ENCODE measurements around the gene COL6A5. TPM values are rescaled to one million over a fixed set of nuclear protein-coding genes. Genes with fewer than 3 reads are reported as not detected.

COL6A5 gene
- total RNA-seq, 1 experiment from 2014 or later, result 0.04 TPM

DNA sequence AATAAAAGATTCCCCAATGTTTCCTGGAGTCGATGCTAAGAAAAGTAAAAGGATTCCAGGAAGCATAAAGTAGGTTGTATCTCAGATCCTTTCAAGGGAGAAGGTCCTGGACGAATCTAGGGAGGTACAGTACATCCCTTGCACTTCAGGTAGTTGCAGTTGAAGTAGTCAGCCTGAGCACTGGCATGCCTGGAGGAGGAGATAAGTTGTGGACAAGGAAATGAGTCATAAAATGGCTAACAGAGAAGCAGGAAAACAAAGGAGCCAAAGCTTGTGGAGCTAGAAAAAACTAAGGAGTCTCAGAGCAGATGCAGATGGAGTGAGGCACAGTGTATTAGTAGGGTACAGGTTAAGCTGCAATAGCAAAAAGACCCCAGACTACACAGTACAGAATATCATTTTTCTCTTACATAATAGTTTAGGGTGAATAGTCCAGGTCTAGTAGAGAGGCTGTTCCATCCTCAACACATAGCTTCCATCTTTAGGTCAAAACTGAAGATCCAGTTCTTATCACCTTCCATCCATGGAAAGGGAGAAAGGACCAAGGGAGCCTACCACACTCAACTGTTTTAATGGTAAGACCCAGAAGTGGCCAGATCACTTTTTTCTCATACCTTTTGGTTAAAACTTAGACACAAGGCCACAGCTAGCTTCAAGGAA, 41.3 kb downstream of the COL6A5 start:
- Mint-ChIP-seq H3K9me3 (no peaks in the 10 kb centered on the region), H3K4me1 (no peaks in the 10 kb centered on the region), H3K27me3 (ENCODE audit: low read depth) (no peaks in the 10 kb centered on the region), H3K27ac (no peak overlapping the region), H3K36me3 (ENCODE audit: insufficient read depth in 1 of 3, low read depth in 3 of 3) (no peaks in the 10 kb centered on the region), H3K4me3 (no peak overlapping the region)
- Histone ChIP-seq H2BK20ac (ENCODE audit: low read depth, low read length, poor library complexity, severe bottlenecking) (no peak overlapping the region), H2BK12ac (ENCODE audit: insufficient read length, low read depth, low read length) (no peak overlapping the region), H3K14ac (ENCODE audit: insufficient read depth, low read length) (no peak overlapping the region), H4K91ac (ENCODE audit: insufficient read length, low read depth, low read length) (no peak overlapping the region), H3K9me3 (ENCODE audit: control insufficient read depth, low read depth, low read length) (no peaks in the 10 kb centered on the region), H3K9ac (ENCODE audit: extremely low read depth, insufficient read length, low read length) (no peak overlapping the region), H4K8ac (replicated peaks; ENCODE audit: insufficient read length, low read depth, low read length) (no peak overlapping the region), H2AK5ac (ENCODE audit: insufficient read length, low read length) (no peak overlapping the region), H3K79me2 (ENCODE audit: insufficient read depth, low read length) (no peaks in the 10 kb centered on the region), H3K79me1 (ENCODE audit: insufficient read depth, low read depth, low read length, poor library complexity, severe bottlenecking) (no peaks in the 10 kb centered on the region), H3K18ac (ENCODE audit: insufficient read length, low read depth, low read length) (no peak overlapping the region), H3K27ac (ENCODE audit: insufficient read length, low read depth, low read length) (no peak overlapping the region), H2BK15ac (ENCODE audit: low read depth, low read length) (no peak overlapping the region), H2BK120ac (ENCODE audit: low read depth, low read length, poor library complexity, severe bottlenecking) (no peak overlapping the region), H3K23me2 (ENCODE audit: insufficient read length, low read depth, low read length, poor library complexity, severe bottlenecking) (no peaks in the 10 kb centered on the region), H3K4ac (ENCODE audit: low read depth, low read length) (no peak overlapping the region), H4K5ac (ENCODE audit: insufficient read length, low read depth, low read length) (no peak overlapping the region), H3K4me1 (ENCODE audit: insufficient read depth, low read length) (no peaks in the 10 kb centered on the region), H3T11ph (ENCODE audit: low read length) (no peak overlapping the region), H3K56ac (ENCODE audit: insufficient read length, low read depth, low read length) (no peak overlapping the region), H2AFZ (ENCODE audit: low read length) (no peak overlapping the region), H3K23ac (ENCODE audit: insufficient read length, low read depth, low read length) (no peak overlapping the region), H2BK5ac (ENCODE audit: insufficient read length, low read length) (no peak overlapping the region), H3K27me3 (ENCODE audit: insufficient read depth, low read length) (no peaks in the 10 kb centered on the region), H4K20me1 (ENCODE audit: control insufficient read depth, insufficient read depth, insufficient read length) (no peaks in the 10 kb centered on the region), H3K4me2 (ENCODE audit: insufficient read depth, insufficient read length, low read length) (no peak overlapping the region)
- DNase-seq, result no peak
- no CpG with 5 or more reads among the region's 2 CpGs for WGBS (ENCODE audit: extremely low coverage, insufficient read length, low lambda C conversion rate)
- no peak for TF ChIP-seq CTCF (conservative IDR thresholded peaks at IDR 0.05)
